Measurements from ENCODE around the gene ZNF219.

Gene ZNF219

GRCh38 chr14:21054768-21055145 lies 43.7 kb downstream of the ZNF219 start:
- Histone ChIP-seq H3K27me3 (replicated peaks; ENCODE audit: control insufficient read depth, insufficient read depth, low read length) (no peaks in the 10 kb centered on the region), H3K36me3 (ENCODE audit: control insufficient read depth, insufficient read depth, low read length) (no peaks in the 10 kb centered on the region), H3K4me3 (replicated peaks; ENCODE audit: low read depth, low read length) (no peak overlapping the region)
- no peak for DNase-seq (ENCODE audit: extremely low read depth, insufficient read length)
- TF ChIP-seq, protein P1, sequence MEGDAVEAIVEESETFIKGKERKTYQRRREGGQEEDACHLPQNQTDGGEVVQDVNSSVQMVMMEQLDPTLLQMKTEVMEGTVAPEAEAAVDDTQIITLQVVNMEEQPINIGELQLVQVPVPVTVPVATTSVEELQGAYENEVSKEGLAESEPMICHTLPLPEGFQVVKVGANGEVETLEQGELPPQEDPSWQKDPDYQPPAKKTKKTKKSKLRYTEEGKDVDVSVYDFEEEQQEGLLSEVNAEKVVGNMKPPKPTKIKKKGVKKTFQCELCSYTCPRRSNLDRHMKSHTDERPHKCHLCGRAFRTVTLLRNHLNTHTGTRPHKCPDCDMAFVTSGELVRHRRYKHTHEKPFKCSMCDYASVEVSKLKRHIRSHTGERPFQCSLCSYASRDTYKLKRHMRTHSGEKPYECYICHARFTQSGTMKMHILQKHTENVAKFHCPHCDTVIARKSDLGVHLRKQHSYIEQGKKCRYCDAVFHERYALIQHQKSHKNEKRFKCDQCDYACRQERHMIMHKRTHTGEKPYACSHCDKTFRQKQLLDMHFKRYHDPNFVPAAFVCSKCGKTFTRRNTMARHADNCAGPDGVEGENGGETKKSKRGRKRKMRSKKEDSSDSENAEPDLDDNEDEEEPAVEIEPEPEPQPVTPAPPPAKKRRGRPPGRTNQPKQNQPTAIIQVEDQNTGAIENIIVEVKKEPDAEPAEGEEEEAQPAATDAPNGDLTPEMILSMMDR (IDR thresholded peaks at IDR 0.05; ENCODE audit: insufficient read depth, low read length, poor library complexity, severe bottlenecking) = no peak

GRCh38 chr14:21054123-21054767 lies 44.2 kb downstream of the ZNF219 start:
- Histone ChIP-seq H3K27me3 (replicated peaks; ENCODE audit: control insufficient read depth, insufficient read depth, low read length) (no peaks in the 10 kb centered on the region), H3K36me3 (ENCODE audit: control insufficient read depth, insufficient read depth, low read length) (no peaks in the 10 kb centered on the region), H3K4me3 (replicated peaks; ENCODE audit: low read depth, low read length) (no peak overlapping the region)
- TF ChIP-seq, protein P1 (IDR thresholded peaks at IDR 0.05; ENCODE audit: insufficient read depth, low read length, poor library complexity, severe bottlenecking) = no peak
- DNase-seq (ENCODE audit: extremely low read depth, insufficient read length) = no peak

- no peaks in the 10 kb centered on the region for H3K36me3 ChIP-seq (ENCODE audit: control insufficient read depth, insufficient read depth, low read length)
- no peaks in the 10 kb centered on the region for H3K27me3 ChIP-seq (replicated peaks; ENCODE audit: control insufficient read depth, insufficient read depth, low read length)
- no peak for DNase-seq (ENCODE audit: extremely low read depth, insufficient read length)
- H3K4me3 ChIP-seq (replicated peaks; ENCODE audit: low read depth, low read length) = no peak overlapping the region
- TF ChIP-seq, protein P1 (IDR thresholded peaks at IDR 0.05; ENCODE audit: insufficient read depth, low read length, poor library complexity, severe bottlenecking) = no peak
Measured at GRCh38 chr14:21053184-21054122, 45.0 kb downstream of the ZNF219 start.

- DNase-seq (ENCODE audit: extremely low read depth, insufficient read length) = no peak
- no peaks in the 10 kb centered on the region for H3K36me3 ChIP-seq (ENCODE audit: control insufficient read depth, insufficient read depth, low read length)
- no peaks in the 10 kb centered on the region; the same call in 1 of the 2 replicates for H3K27me3 ChIP-seq (replicated peaks; ENCODE audit: control insufficient read depth, insufficient read depth, low read length)
- TF ChIP-seq, protein P1 (IDR thresholded peaks at IDR 0.05; ENCODE audit: insufficient read depth, low read length, poor library complexity, severe bottlenecking) = no peak
- H3K4me3 ChIP-seq (replicated peaks; ENCODE audit: low read depth, low read length) = no peak overlapping the region
Measured at GRCh38 chr14:21050597-21050996, 47.9 kb downstream of the ZNF219 start.

DNA sequence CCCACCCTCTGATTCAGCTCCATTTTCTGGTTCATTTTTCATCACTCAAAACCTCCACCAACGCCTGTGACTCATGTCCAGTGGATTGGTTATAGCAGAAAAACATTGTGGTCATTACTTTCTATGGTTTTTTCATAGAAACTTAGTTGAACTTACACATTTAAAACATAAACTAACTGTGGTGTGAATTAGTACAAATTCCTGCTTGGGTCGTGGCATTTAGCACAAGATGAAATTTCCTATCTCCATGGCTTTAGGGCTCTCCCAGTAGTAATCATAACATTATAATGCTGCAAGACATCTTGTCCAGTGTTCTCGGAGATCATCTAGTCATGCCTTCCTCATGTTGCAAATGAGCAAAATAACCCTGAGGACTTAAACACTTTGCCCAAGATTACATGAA lies 49.2 kb downstream of the ZNF219 start:
- no peak for DNase-seq (ENCODE audit: extremely low read depth, insufficient read length)

More for the DNA sequence above, 49.2 kb downstream of the ZNF219 start:
- no peaks in the 10 kb centered on the region; the same call in 1 of the 2 replicates for H3K27me3 ChIP-seq (replicated peaks; ENCODE audit: control insufficient read depth, insufficient read depth, low read length)
- H3K36me3 ChIP-seq (ENCODE audit: control insufficient read depth, insufficient read depth, low read length) = no peaks in the 10 kb centered on the region
- TF ChIP-seq, protein P1 (IDR thresholded peaks at IDR 0.05; ENCODE audit: insufficient read depth, low read length, poor library complexity, severe bottlenecking) = no peak
- H3K4me3 ChIP-seq (replicated peaks; ENCODE audit: low read depth, low read length) = no peak overlapping the region

Measured in GM06990 (cell line).